K562 (cell line): ENCODE data around the gene SPSB1. TPM values are rescaled to one million over a fixed set of nuclear protein-coding genes. Genes with fewer than 3 reads are reported as not detected.

ENCODE experiments used
- ATAC-seq: fragments of 200-7000 bp; cut with Tn5 transposase; 3 replicates; pipeline ENCODE4 v1.9.1; 2020; ENCODE audit warnings: moderate library complexity
- BruUV-seq: library from RNA; stranded (reverse); fragments of 400-500 nt; replicated peaks from 2 replicates; lab custom pipeline; 2021; lab: Mats Ljungman, UMichigan
- CTCF ChIA-PET: fragments of 300-600 bp; formaldehyde crosslinking; extraction: SDS; loops from one replicate; lab custom pipeline; 2021; ENCODE audit warnings: low intra/inter-chr PET ratio; lab: Yijun Ruan, JAX
- POLR2A ChIA-PET: fragments of 300-600, 350-650 bp; sonication (Branson Sonifier 250); formaldehyde crosslinking; extraction: SDS; loops from one replicate; lab custom pipeline; 2021; ENCODE audit warnings: antibody characterized with exemption, inconsistent platforms; lab: Yijun Ruan, JAX
- DNase-seq, 4 experiments: peaks; one replicate each; pipeline versions ENCODE4 v3.0.0 to v3.0.0-alpha.2; 2011 to 2018; ENCODE audit warnings: low spot score in 3 of 4, mixed read lengths in 3 of 4; ENCODE audit errors: extremely low read depth in 1 of 4
- FAIRE-seq: peaks from 2 replicates; lab custom pipeline; 2011; peaks lifted over from hg19 to GRCh38; lab: Jason Lieb, UNC
- H2AFZ ChIP-seq: 2 replicates; pipeline ENCODE4 v1.6.0; 2011; ENCODE audit warnings: low read depth, low read length, control low read depth, inconsistent platforms
- H3K27ac ChIP-seq: fragments of 200-600 bp; 3 replicates; pipeline ENCODE4 v1.8.0; 2011; ENCODE audit warnings: low read depth, mild to moderate bottlenecking, control low read depth, inconsistent platforms, low read length, moderate library complexity, mixed read lengths; ENCODE audit errors: extremely low read depth
- H3K27me3 ChIP-seq, 2 experiments: fragments of 300-600 bp in 1 of 2; 2 replicates in 1 of 2; 3 replicates in 1 of 2; pipeline versions ENCODE4 v1.6.0 to v1.8.0; 2011; ENCODE audit warnings: inconsistent platforms in 2 of 2, low read length in 2 of 2, mild to moderate bottlenecking in 1 of 2, mixed read lengths in 1 of 2, moderate library complexity in 1 of 2; ENCODE audit not compliant: control insufficient read depth in 2 of 2, insufficient read depth in 2 of 2
- H3K36me3 ChIP-seq: fragments of 300-600 bp; 3 replicates; pipeline ENCODE4 v1.8.0; 2011; ENCODE audit warnings: mild to moderate bottlenecking, low read length, inconsistent platforms; ENCODE audit not compliant: control insufficient read depth, insufficient read depth
- H3K4me1 ChIP-seq, 2 experiments: fragments of 200-600 bp in 1 of 2; replicated peaks in 1 of 2; 2 replicates in 1 of 2; 3 replicates in 1 of 2; pipeline versions ENCODE4 v1.5.1 to v1.8.0; 2011; ENCODE audit warnings: inconsistent platforms in 2 of 2, low read length in 2 of 2, mild to moderate bottlenecking in 1 of 2, mixed read lengths in 1 of 2, moderate library complexity in 1 of 2; ENCODE audit not compliant: control insufficient read depth in 2 of 2, insufficient read depth in 2 of 2
- H3K4me2 ChIP-seq: 2 replicates; pipeline ENCODE4 v1.6.1; 2011; ENCODE audit warnings: low read length, control low read depth, inconsistent platforms, mixed read lengths; ENCODE audit not compliant: insufficient read depth
- H3K4me3 ChIP-seq: fragments of 200-600 bp; sonication (generic), shearing (Covaris generic); 2 replicates; pipeline ENCODE4 v1.5.1; 2016; ENCODE audit warnings: control low read depth, inconsistent platforms
- H3K79me2 ChIP-seq: fragments of 200-600 bp; 3 replicates; pipeline ENCODE4 v1.8.0; 2011; ENCODE audit warnings: low read length, inconsistent platforms; ENCODE audit not compliant: control insufficient read depth, insufficient read depth
- H3K9ac ChIP-seq, 2 experiments: 2 replicates each; pipeline versions ENCODE4 v1.6.0 to v1.6.1; 2011; ENCODE audit warnings: low read depth in 2 of 2, low read length in 2 of 2, control low read depth in 1 of 2, inconsistent platforms in 1 of 2, mild to moderate bottlenecking in 1 of 2, mixed read lengths in 1 of 2; ENCODE audit not compliant: insufficient read depth in 1 of 2
- H3K9me1 ChIP-seq: one replicate; pipeline ENCODE4 v1.6.0; 2011; ENCODE audit warnings: inconsistent platforms, mild to moderate bottlenecking, low read length, moderate library complexity; ENCODE audit not compliant: control insufficient read depth, insufficient read depth
- H3K9me3 ChIP-seq: replicated peaks from 2 replicates; pipeline ENCODE4 v1.5.1; 2011; ENCODE audit warnings: low read depth, low read length, inconsistent platforms; ENCODE audit not compliant: control insufficient read depth, insufficient read depth
- H4K20me1 ChIP-seq: replicated peaks from 2 replicates; pipeline ENCODE4 v1.6.1; 2011; ENCODE audit warnings: low read length, inconsistent platforms, mixed read lengths; ENCODE audit not compliant: control insufficient read depth, insufficient read depth
- CBX8 ChIP-seq: fragments of 200-600 bp; sonication (generic); IDR thresholded peaks from 2 replicates; pipeline ENCODE4 v1.6.1; 2012; ENCODE audit warnings: borderline replicate concordance, mixed run types, low read depth, mild to moderate bottlenecking, moderate library complexity, mixed read lengths, low read length, control low read depth, inconsistent platforms; ENCODE audit not compliant: poor library complexity, severe bottlenecking; ENCODE audit errors: extremely low read depth
- CSDE1 ChIP-seq, 2 experiments: fragments of 450-650 bp; IDR thresholded peaks; 2 replicates each; pipeline ENCODE4 v1.6.1; 2016; ENCODE audit warnings: mild to moderate bottlenecking in 1 of 2
- E2F8 ChIP-seq: fragments of 450-650 bp; IDR thresholded peaks from 2 replicates; pipeline ENCODE4 v1.7.1; 2018; ENCODE audit warnings: mild to moderate bottlenecking, low read depth; ENCODE audit not compliant: partially characterized antibody
- EZH2 ChIP-seq: IDR thresholded peaks from 2 replicates; pipeline ENCODE4 v1.6.1; 2012; ENCODE audit warnings: low read depth, mild to moderate bottlenecking, inconsistent platforms, low read length, borderline replicate concordance
- NCOA6 ChIP-seq: fragments of 450-650 bp; IDR thresholded peaks from 2 replicates; pipeline ENCODE4 v1.6.1; 2017; ENCODE audit warnings: mild to moderate bottlenecking
- NRF1 ChIP-seq, 2 experiments: fragments of 450-650 bp; IDR thresholded peaks in 1 of 2; conservative IDR thresholded peaks in 1 of 2; 2 replicates each; pipeline ENCODE4 v1.6.1; 2014; ENCODE audit warnings: mild to moderate bottlenecking in 2 of 2
- SMARCE1 ChIP-seq: fragments of 450-650 bp; IDR thresholded peaks from 2 replicates; pipeline ENCODE4 v1.7.1; 2016; ENCODE audit warnings: mild to moderate bottlenecking
- ZFPM2 ChIP-seq: fragments of 250-450 bp; sonication (Bioruptor Pico); IDR thresholded peaks from 2 replicates; pipeline ENCODE4 v1.5.1; 2022; ENCODE audit warnings: mild to moderate bottlenecking
- ZNF121 ChIP-seq: sonication (generic); formaldehyde crosslinking; conservative IDR thresholded peaks from 2 replicates; pipeline ENCODE4 v1.8.0; 2022; ENCODE audit warnings: missing genetic modification reagents
- ZNF445 ChIP-seq: fragments of 250-450 bp; sonication (Bioruptor Pico); IDR thresholded peaks from 2 replicates; pipeline ENCODE4 v1.4.0; 2020; ENCODE audit warnings: low read depth, mild to moderate bottlenecking, moderate library complexity
- ZNF57 ChIP-seq: fragments of 450-650 bp; formaldehyde crosslinking; IDR thresholded peaks from 2 replicates; pipeline ENCODE4 v1.4.0; 2020; ENCODE audit warnings: mild to moderate bottlenecking, moderate library complexity
- WGBS: fragments of 100-300 bp; shearing (Covaris generic); methylation state at CpG from one replicate; pipeline ENCODE4 v1.1.6; 2016; ENCODE audit warnings: low coverage, mixed read lengths; ENCODE audit not compliant: insufficient coverage; ENCODE audit errors: missing lambda C conversion rate; 5-methylcytosine and 5-hydroxymethylcytosine counted together
- in situ Hi-C: fragments of 300-500 bp; cut with MboI; formaldehyde crosslinking; loops from 4 replicates; pipeline ENCODE4 v1.15.0; 2018; ENCODE audit warnings: inconsistent platforms, mixed read lengths
- intact Hi-C: fragments of 100-400 bp; cut with micrococcal nuclease; formaldehyde crosslinking; loops from 2 replicates; pipeline ENCODE4 v1.14.2; 2022
- polyA plus RNA-seq, 8 experiments: library from polyadenylated mRNA; depleted of rRNA in 4 of 8; stranded (reverse) in 5 of 8; unstranded in 3 of 8; fragments of >200 nt; fragmentation: Nextera tagmentation in 2 of 8; fragmentation: Illumina TruSeq in 1 of 8; extraction: Ambion mirVana in 2 of 8; extraction: Trizol in 1 of 8; gene quantifications; 2 replicates each; pipeline versions ENCODE4 v1.2.1 to v1.2.3, GENCODE V29; 2011 to 2014; ENCODE audit warnings: inconsistent platforms in 1 of 8, missing spikeins in 1 of 8
- total RNA-seq, 7 experiments: library from RNA; depleted of rRNA in 6 of 7; stranded (reverse); fragments of >200 nt in 6 of 7; fragmentation: Illumina TruSeq in 2 of 7; extraction: Trizol in 2 of 7; gene quantifications; 2 replicates each; pipeline versions ENCODE4 v1.2.1 to v1.2.3, GENCODE V29; 2011 to 2021; ENCODE audit warnings: low replicate concordance in 1 of 7

Gene SPSB1
- total and polyA plus RNA-seq, 9 of the 15 experiments (the other 6 are each of a cell fraction or from before 2014, with no cell fraction given): 0.06 to 0.35 (median 0.14) TPM; not detected in 6

GRCh38 chr1:9305216-9305615 lies 12.5 kb downstream of the SPSB1 start (continued):
- TF ChIP-seq CBX8 (no peak), ZNF121 (CRISPR knock-in tag) (no peak), E2F8 (no peak)

- Histone ChIP-seq H3K36me3 (no peaks in the 10 kb centered on the region), H3K27ac (no peak overlapping the region), H3K9ac (no peak overlapping the region)
- no TSS peak for BruUV-seq
- TF ChIP-seq CSDE1 (IDR thresholded peaks at IDR 0.05) (no peak), SMARCE1 (no peak), ZNF57 (CRISPR knock-in tag) (no peak), NCOA6 (no peak), EZH2 (0 out of 2 replicates have a peak, but pooled peaks have one; percentile 13), ZNF445 (no peak), NRF1 (conservative IDR thresholded peaks at IDR 0.05 in 1 of 2, IDR thresholded peaks at IDR 0.05 in 1 of 2) (no peak), ZFPM2 (CRISPR knock-in tag) (no peak)
- TF ChIP-seq, all 486 proteins: peak for 1
- H3K4me2 ChIP-seq: no peak overlapping the region
- in situ Hi-C loops: no loop called here
- peaks cover 16% of the 10 kb centered on the region; the same call in 1 of the 2 replicates for H4K20me1 ChIP-seq
- no peaks in the 10 kb centered on the region for H3K79me2 ChIP-seq
- 6% methylated on average over 14 of the region's 14 CpGs for WGBS
- no peak overlapping the region for H2AFZ ChIP-seq
- H3K9me1 ChIP-seq: no peaks in the 10 kb centered on the region
- DNase-seq (no peak), FAIRE-seq (no peak), ATAC-seq (no peak)
- ChIA-PET CTCF (no interaction called here), POLR2A (interaction anchor here (0.7 kb wide), 1 partner anchor 12 kb away, joined by 3 read pairs; no protein-coding TSS in a partner anchor)
- H3K4me1 ChIP-seq: peaks cover 0 to 3% of the 10 kb centered on the region in 2 experiments; a peak in 1 of 5 replicates
- H3K4me3 ChIP-seq: no peak overlapping the region
- peaks cover 46 to 72% of the 10 kb centered on the region in 2 experiments for H3K27me3 ChIP-seq
- H3K9me3 ChIP-seq: no peaks in the 10 kb centered on the region
- intact Hi-C loops: no loop called here
These were observed 13.3 kb downstream of the SPSB1 start for GRCh38 chr1:9306006-9306405.
